GDM1 (cell line): ENCODE measurements around the gene RAB40C.

ENCODE experiments used
- DNase-seq: peaks from one replicate; lab custom pipeline; 2025; lab: John Stamatoyannopoulos, UW

Gene RAB40C

DNA sequence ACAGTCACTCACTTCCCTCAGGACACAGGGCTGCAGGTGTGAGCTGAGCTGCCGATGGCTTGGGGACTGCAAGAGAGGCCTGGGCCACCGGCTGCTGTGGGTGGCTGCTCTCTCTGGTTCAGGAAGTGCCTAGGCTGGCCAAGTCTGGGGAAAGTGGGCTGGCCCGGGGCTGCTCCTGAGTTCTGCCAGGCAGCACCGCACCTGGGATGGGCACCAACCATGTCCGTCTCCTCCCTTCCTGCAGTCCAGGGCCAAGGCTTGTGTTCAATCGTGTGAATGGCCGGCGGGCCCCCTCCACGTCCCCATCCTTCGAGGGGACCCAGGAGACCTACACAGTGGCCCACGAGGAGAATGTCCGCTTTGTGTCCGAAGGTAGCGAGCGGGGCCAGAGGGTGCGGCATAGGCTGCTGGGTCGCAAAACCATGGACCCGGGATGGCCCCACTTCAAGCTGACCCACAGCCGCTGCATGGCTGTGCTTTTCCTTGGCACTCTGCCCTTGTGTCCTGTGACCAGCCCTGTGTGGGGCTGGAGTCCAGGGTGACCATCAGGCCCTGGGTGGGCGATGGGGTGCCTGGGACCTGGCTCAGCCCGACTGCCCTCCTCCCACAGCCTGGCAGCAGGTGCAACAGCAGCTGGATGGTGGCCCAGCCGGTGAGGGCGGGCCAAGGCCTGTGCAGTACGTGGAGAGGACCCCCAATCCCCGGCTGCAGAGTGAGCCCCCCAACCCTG lies 57.5 kb downstream of the RAB40C start:
- DNase-seq: no peak

DNA sequence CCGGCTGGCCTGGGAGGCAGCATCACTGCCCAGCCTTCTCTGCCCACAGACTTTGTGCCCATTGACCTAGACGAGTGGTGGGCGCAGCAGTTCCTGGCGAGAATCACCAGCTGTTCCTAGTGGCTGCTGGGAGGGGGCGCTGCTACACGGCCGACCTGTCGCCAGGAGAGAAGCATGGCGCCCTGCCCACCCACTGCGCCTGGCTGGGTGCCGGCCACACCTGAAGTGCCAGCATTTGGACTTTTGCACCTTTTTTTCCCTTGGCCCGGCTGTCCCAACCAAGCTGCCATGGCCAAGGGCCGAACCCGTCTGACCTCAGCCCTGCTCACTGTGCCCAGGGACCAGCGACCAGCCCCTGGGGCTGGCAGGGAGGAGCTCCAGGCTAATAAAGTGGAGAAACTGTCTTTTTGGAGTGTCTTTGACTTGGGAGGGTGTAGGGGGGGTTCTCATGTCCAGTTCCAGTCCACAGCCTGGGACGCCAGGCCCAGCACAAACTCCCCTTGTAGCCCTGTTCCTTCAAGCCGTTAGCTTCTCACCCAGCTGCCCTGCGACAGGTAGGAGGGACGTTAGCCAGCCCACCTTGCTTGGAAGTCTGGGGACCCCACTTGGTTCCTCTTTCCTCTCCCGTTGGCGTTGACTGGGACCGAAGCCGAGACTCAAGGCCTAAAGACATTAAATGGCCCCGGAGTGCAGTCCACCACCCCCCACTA lies 58.4 kb downstream of the RAB40C start:
- DNase-seq: peak; percentile 19

DNA sequence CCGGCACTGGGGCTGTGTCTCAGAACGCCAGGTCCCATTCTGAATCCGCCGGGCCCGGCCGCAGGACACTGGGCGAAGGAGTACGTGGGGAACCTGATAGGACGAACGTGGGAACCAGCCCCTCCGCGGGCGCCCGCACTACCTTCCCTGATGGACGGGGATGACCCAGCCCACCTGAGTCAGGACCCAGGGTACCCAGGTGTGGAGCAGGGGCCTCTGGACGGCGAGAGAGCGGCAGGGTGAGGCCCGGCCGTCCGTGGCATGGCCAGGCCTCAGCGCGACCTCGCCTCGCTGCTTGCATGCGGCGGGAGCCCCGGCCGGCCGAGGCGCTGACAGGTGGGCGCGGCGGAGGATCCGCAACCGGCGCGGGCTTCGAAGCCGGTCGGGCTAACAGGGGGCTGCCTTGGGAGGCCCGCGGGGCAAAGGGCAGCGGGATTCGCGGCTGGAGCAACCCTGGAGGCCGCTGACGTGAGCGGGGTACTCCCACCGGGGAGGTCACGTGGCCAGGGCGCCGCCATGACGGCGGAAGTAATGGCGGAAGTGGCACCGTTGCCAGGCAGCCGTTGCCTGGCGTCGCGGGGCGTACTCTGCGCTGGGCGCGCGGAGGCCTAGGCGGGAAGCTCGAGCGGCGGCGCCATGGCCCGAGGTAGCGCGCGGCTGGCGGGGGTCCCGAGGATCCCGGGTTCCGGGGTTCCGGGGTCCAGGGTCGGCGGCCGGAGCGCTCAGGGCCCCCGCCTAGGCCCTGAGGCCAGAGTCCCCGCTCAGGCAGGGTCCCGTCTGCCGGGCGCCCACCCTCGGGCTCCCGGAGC lies 59.1 kb downstream of the RAB40C start, which contains the start of gene WDR90:
Gene WDR90 (plus strand): TSS at position 585 of the 809 bp plus-strand sequence. CDS start 52 bp downstream, at position 637.
- peak; percentile 87 for DNase-seq

DNA sequence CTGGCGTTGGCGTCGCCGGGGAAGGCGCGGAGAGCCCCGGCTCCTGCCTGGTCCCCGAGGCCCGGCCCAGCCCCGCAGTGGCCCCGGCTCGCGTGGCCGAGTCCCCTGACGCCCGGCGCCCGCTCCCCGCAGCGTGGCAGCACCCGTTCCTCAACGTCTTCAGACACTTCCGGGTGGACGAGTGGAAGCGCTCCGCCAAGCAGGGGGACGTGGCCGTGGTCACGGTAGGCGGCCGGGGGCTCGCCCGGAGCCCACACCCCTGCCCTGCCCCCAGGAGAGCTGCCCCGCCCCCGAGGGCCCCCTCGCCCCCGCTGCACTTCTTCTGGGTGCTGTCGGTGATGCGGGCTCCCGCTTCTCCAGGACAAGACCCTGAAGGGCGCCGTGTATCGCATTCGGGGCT lies 59.8 kb downstream of the RAB40C start:
- no peak for DNase-seq

DNA sequence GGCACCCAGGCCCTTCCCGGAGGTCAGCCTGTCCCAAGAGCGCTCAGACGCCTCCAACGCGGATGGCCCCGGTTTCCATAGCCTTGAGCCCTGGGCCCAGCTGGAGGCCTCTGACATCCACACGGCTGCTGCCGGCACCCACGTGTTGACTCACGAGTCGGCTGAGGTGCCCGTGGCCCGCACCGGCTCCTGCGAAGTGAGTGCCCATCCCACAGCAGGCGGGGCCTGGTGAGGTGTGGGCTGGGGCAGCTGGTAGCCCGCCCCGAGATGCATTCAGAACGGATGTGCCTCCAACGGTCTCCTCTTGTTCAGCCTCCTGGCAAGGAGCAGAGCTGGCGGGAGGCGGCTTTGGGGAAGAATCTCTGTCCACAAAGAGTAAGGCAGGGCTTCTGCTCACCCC lies 62.0 kb downstream of the RAB40C start:
- DNase-seq: no peak

DNA sequence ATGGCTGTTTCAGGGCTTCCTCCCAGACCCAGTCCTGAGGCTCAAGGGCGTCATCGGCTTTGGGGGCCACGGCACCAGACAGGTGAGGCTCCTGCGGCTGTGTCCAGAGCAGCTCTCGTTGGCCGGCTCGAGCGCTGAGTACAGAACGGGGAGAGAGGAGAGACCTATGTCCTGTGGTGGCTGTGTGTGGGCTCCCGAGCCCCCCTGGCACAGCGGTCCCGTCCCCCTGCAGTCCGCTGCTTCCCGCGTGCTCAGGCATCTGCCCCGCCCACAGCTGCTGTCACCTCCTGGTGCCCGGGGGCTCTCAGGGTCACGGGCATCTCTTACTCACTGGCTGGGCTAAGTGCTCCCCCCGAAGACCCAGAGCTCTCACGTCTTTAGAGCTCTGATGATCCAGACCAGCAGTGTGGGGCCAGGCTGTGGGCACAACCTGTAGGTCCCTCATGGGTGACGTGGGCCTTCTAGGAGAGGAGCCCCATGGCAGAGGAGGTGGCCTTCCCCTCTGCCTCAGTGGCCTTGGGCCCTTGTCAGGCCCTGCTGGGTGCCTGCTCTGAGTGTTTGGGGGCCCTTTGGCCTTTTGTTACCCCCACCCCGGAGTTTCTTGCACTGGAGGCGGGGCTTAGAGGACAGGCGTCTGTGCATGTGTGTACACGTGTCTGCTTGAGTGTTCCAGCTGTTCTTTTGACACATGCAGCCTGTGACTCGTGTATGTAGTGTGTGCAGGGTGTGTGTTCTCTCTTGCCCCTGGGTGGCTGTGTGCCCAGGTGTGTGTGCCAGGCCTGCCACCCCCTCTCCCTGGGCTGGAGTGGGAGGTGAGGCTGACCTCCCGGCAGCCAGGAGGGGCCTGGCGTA lies 62.8 kb downstream of the RAB40C start:
- no peak for DNase-seq

- no peak for DNase-seq
Observed at GRCh38 chr16:654034-654433, 64.2 kb downstream of the RAB40C start.

DNA sequence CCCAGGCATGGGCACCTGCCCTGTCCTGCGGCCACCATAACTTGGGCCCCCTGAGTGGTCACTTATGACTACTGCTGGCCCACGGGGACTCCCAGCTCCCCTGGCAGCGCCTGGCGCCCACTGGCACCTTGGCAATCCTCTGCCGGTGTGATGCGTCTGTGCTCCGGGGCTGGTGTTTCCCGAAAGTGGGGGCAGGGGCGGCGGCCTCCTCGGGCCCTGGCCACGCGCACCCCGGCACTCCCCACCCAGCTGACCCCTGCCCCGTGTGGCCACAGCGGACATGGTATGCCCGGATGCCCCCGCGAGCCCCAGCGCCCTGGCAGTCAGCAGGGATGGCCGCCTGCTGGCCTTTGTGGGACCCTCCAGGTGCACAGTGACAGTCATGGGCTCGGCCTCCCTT lies 67.6 kb downstream of the RAB40C start:
- DNase-seq: no peak

GRCh38 chr16:658679-659571 lies 69.1 kb downstream of the RAB40C start:
- DNase-seq: no peak

- DNase-seq: no peak
Observed at GRCh38 chr16:659618-660017, 69.8 kb downstream of the RAB40C start.

DNA sequence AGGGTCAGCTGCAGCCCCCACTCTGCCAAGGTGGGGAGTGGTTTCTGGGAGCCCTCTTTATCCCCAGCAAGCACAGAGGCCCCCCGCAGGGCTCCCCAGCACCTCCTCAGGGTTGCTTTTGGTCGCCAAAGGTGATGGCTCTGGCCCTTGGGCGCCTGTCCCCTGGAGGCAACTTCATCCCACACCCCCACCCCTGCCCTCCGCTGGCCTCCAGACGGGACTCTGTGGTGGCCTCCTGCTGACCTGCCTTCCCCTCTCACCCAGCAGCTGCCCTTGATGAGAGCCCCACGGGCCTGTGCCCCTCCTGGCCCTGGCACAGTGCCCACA lies 70.2 kb downstream of the RAB40C start:
- no peak for DNase-seq

DNA sequence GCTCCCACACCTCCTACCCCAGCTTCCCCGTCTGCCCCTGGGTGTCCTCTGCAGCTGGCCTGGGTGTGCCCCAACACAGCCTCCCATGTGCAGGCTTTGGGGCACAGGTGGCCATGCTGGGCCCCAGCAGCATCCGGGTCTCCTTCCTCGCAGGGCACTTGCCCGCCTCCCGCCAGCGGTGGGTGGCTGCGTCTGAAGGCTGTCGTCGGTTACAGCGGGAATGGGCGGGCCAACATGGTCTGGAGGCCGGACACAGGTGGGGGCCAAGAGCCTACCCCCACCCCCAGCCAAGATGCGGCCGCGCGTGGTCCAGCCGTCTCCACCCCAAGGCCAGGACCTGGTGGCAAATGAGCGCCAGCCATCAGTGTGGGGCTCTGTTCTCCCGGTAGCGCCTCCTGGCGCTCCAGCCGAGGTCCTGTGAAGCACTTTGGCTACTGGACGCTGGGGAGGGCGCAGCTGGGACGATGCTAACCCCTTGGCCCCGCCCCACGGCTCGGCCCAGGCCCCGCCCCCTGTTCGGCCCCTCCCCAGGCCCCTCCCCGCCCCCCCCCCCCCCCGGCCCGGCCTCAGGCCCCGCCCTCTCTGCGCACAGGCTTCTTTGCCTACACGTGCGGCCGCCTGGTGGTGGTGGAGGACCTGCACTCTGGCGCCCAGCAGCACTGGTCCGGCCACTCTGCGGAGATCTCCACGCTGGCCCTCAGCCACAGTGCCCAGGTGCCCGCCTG lies 70.8 kb downstream of the RAB40C start:
- DNase-seq: no peak

DNA sequence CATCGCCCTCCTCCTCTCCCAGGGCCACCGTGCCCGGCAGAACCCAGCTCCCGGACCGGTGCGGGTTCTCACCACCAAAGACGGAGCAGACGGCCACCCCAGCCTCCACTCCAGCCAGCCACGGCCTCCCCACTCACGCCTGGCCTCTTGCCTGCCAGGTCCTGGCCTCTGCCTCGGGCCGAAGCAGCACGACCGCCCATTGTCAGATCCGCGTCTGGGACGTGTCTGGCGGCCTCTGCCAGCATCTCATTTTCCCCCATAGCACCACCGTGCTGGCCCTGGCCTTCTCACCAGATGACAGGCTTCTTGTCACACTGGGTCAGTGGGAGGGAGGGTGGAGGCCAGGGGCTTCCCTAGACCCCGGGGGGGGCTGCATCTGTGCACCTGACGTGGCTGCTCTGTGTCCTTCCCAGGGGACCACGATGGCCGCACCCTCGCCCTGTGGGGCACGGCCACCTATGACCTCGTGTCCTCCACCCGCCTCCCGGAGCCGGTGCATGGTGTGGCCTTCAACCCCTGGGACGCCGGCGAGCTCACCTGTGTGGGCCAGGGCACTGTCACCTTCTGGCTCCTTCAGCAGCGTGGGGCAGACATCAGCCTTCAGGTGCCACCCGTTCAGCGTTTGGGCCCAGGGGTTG lies 71.4 kb downstream of the RAB40C start:
- DNase-seq: no peak

DNA sequence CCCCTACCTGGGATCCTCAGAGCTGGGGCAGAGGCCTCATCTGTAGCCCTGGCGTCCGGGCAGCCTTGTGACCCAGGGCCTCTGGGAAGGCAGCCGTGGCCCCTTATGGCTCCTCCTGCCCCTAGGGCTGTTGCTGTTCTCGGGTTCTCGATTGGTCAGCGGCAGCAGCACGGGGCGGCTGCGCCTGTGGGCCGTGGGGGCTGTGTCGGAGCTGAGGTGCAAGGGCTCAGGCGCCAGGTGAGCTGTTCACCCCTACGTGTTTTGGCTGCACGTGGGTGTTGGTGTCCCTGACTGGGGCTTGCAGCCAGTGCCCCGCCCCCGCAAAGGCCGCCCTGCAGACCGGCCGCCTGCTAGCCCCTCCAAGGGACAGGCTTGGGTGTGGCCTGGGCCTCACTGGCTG lies 72.2 kb downstream of the RAB40C start:
- no peak for DNase-seq

DNA sequence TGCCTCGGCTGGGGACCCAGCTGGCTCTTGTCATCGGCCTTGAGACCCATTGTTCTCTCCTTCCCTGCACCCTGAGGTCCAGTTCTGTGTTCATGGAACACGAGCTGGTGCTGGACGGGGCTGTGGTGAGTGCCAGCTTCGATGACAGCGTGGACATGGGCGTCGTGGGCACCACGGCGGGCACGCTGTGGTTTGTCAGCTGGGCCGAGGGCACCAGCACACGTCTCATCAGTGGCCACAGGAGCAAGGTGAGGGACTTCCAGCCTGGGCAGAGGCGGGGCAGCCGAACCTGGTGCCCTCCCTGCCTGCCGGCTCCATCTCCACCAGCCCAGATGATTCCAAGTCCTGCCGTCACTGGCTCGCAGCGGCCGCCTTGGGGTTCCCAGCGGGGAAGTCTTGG lies 72.7 kb downstream of the RAB40C start:
- DNase-seq: no peak

GRCh38 chr16:666572-666971 lies 76.7 kb downstream of the RAB40C start:
- no peak for DNase-seq

DNA sequence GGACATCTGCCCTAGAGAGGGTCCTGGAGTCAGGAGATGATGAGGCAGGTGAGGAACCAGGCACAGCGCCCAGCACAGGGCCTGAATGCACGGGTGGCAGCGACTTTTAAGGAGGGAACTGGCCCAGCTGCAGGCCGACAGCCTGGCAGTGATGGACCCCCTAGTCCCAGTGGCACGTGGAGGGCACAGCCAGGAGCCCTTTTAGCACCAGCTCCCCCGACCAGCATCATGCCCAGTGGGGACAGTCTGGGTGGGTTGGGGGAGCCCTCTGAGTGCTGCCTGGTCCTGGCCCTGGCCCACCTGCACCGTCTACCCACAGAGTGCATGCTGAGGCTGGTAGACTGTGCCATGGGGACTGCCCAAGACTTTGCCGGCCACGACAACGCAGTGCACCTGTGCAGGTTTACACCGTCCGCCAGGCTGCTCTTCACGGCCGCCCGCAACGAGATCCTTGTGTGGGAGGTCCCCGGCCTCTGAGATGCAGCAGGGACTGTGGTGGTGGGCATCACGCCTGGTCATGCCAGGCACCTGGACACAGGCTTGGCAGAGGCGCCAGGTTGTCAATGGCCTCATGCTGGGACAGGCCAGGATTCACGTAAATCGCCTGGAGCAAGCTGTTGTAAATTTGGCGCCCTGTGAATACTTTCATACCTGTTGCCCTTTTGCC lies 77.4 kb downstream of the RAB40C start:
- DNase-seq: no peak

DNA sequence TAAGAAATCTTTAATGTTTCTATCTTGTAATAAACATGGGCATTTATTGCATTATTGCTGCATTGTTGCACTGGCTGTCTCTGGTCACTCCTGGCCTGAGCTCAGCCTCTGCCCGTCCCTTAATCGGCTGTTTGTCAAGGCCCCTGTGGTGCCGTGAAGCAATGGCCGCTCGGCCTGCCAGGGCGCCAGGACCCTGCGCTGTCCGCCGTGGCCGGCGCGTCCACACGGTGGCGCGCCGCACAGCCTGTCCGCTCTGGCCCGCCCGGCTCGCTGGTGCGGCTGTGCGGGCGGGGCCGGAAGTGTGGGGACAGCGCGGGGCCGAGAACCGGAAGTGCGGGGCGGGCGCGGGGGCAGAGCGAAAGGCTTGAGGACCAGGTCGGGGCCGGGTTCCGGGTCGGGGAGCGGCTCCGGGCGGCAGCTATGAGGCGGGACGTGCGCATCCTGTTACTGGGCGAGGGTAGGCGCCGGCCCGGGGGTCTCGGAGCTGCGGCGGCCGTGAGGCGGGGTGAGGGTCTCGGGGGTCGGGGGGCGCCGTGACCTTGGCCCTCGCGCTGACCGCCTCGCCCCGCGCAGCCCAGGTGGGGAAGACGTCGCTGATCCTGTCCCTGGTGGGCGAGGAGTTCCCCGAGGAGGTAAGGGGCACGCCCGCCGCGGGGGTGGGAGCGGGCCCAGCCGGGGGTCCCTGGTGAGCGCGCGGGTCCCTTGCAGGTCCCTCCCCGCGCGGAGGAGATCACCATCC lies 78.1 kb downstream of the RAB40C start, which contains the start of gene RHOT2:
Gene RHOT2 (plus strand): TSS at position 353 of the 739 bp plus-strand sequence. CDS start 68 bp downstream, at position 421.
- DNase-seq: peak; percentile 90
